HG03025 (cell line): ENCODE results near the gene ZMAT2.
"Not testable (repeated sequence)": the region's sequence is repeated elsewhere in the genome, so short reads cannot be mapped to it uniquely, and the experiment has no call there.

Experiments used
- ATAC-seq: cut with Tn5 transposase; IDR thresholded peaks from one replicate; pipeline ENCODE4 v1.9.1; 2021; ENCODE audit warnings: mild to moderate bottlenecking, moderate library complexity; ENCODE audit not compliant: unreplicated experiment, low FRiP score

ZMAT2 gene

DNA sequence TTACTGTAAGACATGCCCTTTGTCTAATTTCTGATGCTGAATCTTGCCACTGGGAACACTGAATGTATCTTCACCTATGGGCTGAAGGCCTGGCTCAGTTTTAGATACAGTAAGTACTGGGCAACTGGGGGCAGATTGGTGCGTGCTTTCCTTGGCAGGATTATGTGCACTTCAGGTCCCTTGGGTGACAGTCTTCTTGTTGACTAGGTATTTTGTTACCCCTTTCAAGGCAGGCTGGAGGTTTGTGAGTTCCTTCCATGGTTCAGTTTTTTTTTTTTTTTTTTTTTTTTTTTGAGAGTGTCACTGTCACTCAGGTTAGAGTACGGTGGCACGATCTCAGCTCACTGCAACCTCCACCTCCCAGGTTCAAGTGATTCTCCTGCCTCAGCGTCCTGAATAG lies 7.6 kb downstream of the ZMAT2 start:
- no peak for ATAC-seq

DNA sequence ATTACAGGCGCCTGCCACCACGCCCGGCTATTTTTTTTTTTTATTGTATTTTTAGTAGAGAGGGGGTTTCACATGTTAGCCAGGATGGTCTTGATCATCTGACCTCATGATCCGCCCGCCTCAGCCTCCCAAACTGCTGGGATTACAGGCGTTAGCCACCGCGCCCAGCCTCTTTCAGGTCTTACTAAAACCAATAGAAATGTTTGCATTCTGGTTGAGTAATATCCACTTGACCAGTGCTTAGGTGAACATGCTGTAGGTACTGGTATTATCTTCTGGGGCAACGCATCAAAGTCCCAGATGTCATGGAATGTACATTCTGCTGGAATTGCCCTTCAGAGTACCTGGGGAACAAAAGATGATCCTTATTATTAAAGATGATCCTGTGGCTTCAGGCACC lies 8.5 kb downstream of the ZMAT2 start:
- not testable (repeated sequence) for ATAC-seq

DNA sequence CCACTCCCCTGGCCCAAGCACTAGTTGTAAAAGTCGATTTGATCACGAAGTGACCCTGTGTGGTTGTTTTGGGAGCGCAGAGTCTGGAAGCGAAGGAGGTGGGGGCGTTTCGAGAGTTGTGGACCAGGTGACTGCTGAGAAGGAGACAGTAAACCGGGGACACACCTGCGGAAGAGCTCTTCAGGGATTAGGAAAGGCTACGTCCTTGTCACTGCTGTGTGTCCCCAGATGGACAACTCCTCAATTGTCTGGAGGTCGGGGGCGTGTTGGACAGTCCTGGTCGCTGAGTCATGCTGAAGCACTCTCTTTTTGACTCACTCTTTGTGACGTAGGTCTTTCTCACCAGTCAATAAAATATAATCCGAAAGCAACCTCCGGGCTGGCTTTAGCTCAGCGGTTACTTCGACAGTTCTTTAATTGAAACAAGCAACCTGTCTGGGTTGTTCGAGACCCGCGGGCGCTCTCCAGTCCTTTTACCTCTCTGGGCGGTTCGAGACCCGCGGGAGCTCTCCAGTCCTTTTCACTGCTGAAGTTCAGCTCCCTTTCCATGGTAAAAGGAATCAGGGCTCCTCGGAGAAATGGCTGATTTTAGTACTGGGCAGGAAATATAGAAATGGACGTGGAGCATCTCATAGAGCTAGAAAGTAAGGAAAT lies 10.8 kb downstream of the ZMAT2 start:
- peak; percentile 88 for ATAC-seq

DNA sequence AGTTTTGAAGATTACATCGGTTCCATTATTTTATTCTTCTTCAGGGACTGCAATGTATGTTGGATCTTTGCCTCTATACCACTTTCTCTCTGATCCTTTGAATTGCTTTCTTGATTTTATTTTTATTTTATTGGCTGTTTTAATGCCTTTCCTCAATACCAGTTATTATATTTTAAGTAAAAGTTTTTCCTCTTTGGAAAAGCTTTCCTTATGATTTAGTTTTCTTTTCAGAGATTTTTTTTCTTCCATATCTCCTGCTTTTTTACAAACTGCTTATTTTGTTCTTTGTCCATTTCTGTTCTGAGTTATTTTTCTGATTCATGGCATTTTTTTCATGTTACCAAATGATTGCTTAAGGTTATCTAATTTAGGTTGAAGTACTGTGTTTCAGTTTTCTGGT lies 11.5 kb downstream of the ZMAT2 start:
- ATAC-seq: no peak

DNA sequence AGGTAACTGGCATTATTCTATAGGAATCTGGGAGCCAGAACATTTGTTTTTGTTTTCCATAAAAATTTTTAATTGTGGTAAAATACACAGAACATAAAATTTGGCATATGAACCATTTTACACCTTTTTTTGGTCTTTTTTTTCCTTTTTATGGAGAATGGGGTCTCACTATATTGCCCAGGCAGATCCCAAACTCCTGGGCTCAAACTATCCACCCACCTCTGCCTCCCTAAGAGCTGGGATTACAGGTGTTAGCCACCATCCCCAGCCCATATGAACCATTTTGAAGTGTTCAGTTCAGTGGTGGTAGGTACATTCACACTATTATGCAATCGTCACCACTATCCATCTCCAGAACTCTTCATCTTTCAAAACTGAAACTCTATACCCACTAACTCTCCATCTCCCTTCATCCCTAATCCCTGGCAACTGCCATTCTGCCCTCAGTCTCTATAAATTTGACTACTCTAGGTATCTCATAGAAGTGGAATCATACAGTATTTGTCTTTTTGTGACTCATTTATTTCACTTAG lies 13.4 kb downstream of the ZMAT2 start:
- ATAC-seq: no peak

DNA sequence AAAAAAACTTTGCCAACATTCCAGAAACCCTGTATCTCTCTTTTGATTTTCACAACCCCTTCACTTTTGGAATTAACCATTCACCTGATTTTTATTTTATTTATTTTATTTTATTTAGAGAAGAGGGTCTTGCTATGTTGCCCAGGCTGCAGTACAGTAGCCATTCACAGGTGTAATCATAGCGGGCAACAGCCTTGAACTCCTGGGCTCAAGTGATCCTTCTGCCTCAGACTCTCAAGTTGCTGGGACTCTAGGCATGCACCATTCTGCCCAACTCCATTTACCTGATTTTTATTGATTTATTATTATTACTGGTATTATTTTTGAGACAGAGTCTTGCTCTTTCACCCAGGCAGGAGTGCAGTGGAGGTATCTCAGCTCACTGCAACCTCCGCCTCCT lies 16.0 kb downstream of the ZMAT2 start:
- ATAC-seq: not testable (repeated sequence)

DNA sequence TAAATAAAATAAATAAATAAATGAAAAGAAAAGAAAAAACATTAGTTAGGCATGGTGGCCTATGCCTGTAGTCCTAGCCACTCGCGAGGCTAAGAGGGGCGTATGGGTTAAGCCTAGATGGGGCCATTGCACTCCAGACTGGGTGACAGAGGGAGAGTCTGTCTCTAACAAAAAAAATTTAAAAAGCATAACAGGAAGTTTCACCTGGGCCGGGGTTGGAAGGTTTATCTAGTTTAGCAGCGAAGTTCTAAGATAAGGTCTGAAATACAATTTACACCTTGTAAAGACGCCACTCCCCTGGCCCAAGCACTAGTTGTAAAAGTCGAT lies 18.0 kb downstream of the ZMAT2 start:
- ATAC-seq: no peak

DNA sequence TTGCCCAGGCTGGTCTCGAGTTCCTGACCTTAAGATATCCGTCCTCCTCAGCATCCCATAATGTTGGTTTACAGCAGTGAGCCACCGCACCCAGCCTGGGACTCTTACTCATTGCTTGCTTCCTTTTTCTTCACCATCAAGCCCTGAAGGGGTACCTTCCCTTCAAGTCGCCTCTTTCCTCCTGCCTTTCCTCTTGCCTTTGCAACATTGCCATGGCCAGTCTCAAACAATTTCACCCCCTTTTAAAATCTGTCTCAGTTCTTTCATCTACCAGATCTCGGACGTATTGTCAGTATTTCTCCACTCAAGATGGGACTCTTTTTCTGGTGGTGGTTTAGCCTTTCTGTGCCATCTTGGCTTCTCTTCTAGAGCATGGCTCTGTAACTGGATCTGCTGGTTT lies 20.5 kb downstream of the ZMAT2 start:
- not testable (repeated sequence) for ATAC-seq

DNA sequence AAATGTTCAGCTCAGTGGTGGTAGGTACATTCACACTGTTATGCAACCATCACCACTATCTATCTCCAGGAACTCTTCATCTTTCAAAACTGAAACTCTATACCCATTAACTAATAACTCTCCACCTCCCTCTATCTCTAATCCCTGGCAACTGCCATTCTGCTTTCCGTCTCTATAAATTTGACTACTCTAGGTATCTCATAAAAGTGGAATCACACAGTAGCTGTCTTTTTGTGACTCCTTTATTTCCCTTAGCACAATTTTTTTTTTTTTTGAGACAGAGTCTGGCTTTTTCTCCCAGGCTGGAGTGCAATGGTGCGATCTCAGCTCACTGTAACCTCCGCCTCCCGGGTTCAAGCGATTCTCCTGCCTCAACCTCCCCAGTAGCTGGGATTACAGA lies 21.1 kb downstream of the ZMAT2 start:
- not testable (repeated sequence) for ATAC-seq

DNA sequence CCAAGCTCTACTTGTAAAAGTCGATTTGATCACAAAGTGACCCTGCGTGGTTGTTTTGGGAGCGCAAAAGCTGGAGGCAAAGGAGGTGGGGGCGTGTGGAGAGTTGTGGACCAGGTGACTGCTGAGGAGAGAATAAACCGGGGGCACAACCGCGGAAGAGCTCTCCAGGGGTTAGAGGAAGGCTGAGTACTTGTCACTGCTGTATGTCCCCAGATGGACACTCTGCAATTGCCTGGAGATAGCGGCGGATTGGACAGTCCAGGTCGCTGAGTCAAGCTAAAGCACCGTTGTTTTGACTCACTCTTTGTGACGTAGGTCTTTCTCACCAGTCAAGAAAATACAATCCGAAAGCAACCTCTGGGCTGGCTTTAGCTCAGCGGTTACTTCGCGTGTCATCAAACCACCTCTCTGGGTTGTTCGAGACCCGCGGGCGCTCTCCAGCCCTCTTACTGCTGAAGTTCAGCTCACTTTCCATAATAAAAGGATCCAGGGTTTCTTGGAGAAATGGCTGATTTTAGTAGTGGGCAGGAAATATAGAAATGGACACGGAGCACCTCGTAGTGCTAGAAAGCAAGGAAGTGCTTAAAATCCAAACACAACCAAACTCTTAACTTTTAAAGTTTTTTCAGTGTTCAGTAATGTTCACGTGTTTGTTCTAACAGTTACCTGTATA lies 25.7 kb downstream of the ZMAT2 start:
- peak; percentile 94 for ATAC-seq

DNA sequence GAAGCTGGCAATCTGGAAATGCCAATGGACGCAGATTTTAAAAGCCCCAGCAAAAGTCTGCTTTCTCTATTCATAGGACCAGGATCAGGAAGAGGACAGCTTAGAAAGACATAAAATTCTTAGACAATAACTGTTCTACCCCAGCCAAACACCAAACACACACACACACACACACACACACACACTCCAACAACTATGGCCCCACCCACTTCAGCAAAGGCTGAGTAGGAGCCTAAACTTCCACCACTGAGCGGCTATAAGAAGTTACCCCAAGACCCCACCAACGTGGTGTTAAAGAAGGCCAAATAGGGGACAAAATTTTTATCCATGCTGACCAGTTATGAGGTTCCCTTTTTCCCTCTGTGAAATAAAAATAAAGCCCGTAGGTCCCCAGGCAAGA lies 32.9 kb downstream of the ZMAT2 start:
- ATAC-seq: no peak

DNA sequence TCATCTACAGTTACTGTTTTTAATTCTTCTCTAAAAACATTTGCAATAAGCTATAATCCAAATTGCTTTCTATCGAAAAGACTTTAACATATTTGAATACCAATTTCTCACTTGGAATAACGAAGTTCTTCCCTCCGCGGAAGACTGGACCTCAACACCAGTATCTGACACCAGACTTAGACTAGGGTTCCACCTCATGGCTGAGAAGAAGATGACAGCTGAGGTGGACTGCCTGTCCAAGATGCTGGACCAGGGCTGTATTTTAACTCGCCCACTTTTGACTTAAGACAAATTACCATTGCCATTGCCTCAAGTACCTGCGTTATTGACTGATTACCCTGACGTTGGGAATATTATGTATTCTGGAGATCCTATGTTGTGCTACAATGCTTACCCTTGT lies 34.1 kb downstream of the ZMAT2 start:
- no peak for ATAC-seq

DNA sequence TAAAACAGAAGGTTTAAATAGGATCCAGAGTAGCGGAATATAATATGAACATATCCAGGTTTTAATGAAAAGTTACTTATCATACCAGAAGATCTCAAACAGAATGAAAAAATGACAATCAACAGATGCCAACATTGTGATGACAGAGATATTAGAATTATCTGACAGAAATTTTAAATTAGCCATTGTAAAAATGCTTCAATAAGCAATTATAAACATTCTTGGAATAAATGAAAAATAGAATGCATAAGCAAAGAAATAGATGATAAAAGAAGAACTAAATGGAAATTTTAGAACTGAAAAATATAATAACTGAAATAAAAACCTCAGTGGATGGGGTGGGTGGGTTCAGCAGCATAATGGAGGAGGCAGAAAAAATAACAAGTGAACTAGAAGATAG lies 37.2 kb downstream of the ZMAT2 start:
- ATAC-seq: no peak

DNA sequence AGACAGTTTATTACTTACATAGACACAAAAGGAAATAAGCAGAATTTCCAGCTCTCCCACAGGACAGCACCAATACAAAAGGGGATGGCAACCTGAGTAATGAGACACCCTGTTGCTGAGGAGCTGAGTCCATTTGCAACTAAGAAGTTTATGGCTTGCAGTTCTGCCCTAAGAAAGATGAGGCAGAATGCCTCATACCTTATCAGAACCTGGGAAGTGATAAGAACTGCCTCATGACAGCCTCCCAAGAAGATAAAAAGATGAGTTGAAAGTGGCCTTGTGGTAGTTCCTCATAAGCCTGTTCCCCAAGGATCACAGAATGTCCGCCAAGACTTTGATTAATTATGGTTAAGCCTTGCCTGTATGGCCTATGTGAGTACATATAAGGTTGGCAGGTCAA lies 41.7 kb downstream of the ZMAT2 start:
- no peak for ATAC-seq

DNA sequence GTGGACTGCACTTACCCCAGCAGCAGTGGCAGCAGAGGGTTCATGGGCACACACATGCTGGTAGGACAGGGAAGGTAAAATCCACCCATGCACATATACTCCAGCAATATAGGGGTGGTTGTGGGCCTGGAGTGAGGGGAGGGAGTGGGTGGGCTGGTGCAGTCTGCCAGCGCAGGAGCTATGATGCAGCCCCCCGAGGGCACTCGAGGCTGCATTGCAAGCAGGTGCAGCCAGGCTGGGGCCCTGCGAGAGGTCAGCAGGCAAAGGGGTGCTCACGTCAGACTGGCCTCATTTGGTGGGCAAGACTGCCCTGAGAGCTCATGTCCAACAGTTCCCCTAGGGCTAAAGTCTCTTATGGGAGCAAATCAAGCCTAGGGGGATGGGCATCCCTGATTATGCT lies 53.3 kb downstream of the ZMAT2 start:
- no peak for ATAC-seq
